NCI-H2227 treated with DMSO at 0.1 percent for 48 hours (cell line): ENCODE measurements around the gene KPNA4.

Experiments
- DNase-seq: peaks from one replicate; lab custom pipeline; 2025; lab: John Stamatoyannopoulos, UW

Gene KPNA4

GRCh38 chr3:160450846-160451245, 114.5 kb downstream of the KPNA4 start:
- DNase-seq, result no peak

GRCh38 chr3:160449636-160450598, 115.5 kb downstream of the KPNA4 start, which contains the start of gene TRIM59:
Gene TRIM59 (minus strand): TSS chr3:160449786. CDS start chr3:160439183, 10,603 bp downstream.
- no peak for DNase-seq

- no peak for DNase-seq
Observed at GRCh38 chr3:160448845-160449635, 116.3 kb downstream of the KPNA4 start.

GRCh38 chr3:160447544-160447943, 117.8 kb downstream of the KPNA4 start:
- DNase-seq, result no peak

GRCh38 chr3:160446522-160447056, 118.8 kb downstream of the KPNA4 start:
- no peak for DNase-seq

GRCh38 chr3:160445854-160446253, 119.5 kb downstream of the KPNA4 start:
- no peak for DNase-seq
